ENCODE data around the gene GALNS.
A peak's percentile ranks its signal among the peaks of the same experiment; 100 is the strongest.

The GALNS gene

DNA sequence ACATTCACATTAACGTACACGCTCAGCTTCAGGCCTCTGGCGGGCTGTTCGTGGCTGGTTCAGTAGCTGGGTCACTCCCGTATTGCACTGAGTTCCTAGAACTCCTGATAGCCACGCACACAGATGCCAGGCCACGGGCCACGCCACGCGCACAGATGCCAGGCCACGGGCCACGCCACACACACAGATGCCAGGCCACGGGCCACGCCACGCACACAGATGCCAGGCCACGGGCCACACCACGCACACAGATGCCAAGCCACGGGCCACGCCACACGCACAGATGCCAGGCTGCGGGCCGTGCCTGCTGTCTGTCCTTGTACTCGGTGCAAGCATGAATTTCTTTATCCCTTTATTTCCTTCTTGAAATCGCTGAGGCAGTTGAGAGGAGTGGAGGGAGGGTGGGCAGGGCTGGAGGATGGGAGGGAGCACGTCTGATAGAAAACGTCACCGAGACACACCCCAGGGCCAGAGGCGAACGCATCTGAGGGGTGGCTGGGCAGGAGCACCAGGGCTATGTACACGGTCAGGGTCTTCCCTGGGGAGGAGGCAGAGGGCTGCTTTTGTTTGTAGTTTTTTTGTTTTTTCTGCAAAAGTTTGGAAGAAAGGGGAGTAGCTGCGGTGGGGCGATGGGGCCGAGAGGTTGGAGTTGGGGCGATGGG is 18.3 kb upstream of the GALNS start:
- DNase-seq: no peak

- peak; percentile 16 for DNase-seq
These were observed 16.0 kb upstream of the GALNS start for GRCh38 chr16:88872650-88873331.

DNA sequence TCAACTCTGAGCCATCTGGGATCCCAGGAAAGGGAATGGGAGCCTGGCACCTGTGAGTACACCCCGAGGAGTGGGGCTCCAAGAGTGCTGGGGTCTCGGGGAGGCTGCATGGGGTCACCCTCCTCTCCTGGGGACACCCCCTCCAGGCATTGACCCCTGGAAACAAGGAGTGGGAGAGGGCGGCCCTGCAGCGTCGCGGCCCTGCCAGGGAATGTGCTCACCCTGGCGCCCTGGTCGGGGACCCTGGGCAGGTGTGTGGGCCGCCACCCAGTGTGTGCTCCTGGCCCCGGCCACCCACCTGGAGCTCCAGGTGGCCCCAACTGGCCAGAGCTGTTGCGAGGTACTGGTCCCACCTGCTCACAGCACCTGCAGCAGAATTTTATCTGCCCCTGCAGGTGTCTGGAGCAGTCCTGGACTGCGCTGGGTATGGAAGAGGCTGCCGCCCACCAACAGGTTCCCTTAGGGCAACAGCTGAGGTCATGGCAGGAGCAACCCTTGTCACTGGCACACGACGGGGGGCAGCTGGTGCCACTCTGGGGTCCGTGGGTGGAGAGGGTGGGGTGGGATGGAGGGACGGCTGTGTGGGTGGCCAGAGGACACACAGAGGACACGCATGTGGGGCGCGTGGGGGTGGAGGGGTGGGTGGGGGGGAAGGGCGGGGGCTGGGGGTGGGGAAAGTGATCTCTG is 15.1 kb upstream of the GALNS start:
- DNase-seq: no peak

DNA sequence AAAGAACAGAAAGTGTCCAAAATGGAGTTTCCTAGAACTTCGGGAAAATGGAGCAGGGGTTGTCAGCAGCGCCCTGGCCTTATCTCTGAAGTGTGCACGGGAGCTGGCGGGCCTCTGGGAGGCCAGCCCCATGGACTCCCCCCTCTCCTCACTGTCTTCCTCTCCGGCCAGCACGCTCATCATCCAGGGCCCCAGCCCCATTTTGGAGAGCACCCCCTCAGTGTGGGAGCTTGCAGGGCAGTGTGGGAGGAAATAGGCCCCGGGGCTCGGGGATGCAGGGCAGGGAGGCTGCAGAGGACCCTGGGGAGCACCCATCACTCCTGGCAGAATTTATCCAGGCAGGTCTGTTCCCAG is 14.6 kb upstream of the GALNS start:
- DNase-seq: peak; percentile 27

- peak; percentile 35 for DNase-seq
These were observed 14.0 kb upstream of the GALNS start for GRCh38 chr16:88870608-88871348.

GRCh38 chr16:88869673-88869980 is 12.9 kb upstream of the GALNS start:
- no peak for DNase-seq

GRCh38 chr16:88868974-88869672 is 12.4 kb upstream of the GALNS start:
- DNase-seq: no peak

- no peak for DNase-seq
These were observed 11.0 kb upstream of the GALNS start for GRCh38 chr16:88867581-88868246.

DNA sequence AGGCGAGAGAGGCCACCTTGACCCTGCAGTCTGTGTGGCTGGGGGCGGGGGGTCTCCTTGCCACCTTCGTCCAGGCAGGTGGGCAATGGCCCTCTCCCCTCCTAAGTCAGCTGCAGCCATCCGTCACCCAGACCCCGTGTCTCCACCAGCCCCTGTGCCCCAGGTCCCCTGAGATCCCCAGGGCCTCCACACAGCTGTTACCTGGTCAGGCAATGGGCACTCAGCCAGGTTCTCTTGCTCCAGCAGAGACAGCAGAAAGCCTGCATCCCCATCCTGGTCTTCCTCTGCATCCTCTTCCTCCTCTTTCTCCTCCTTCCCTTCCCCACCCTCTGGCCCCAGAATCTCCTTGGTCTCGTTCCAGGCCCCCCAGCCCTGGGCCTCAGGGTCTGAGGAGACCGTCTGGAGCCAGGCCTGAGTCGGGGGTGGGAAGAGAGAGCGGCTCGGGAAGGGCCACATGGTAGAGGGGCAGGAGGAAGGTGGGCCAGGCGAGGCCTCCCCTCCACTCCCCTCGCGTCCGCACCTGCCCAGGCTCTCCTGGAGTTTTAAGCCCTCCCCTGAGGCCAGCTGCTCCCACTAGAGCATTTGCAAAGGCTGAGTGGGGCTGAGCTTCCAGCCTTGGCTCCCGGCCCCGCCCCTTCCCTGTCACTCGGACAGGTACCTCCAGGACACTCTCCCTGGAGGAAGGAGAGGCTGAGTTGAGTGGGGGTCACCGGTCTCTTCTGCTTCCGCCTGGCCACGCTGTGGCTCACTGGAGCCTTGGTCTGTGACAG is 9.6 kb upstream of the GALNS start, which contains the start of gene PABPN1L:
Gene PABPN1L, minus strand, starts transcription at position 510 of the 770 bp plus-strand sequence. Its CDS starts 54 bp downstream, at position 456.
- DNase-seq: no peak

GRCh38 chr16:88865742-88866141 is 9.0 kb upstream of the GALNS start:
- DNase-seq: no peak

GRCh38 chr16:88865310-88865709 is 8.6 kb upstream of the GALNS start:
- no peak for DNase-seq

DNA sequence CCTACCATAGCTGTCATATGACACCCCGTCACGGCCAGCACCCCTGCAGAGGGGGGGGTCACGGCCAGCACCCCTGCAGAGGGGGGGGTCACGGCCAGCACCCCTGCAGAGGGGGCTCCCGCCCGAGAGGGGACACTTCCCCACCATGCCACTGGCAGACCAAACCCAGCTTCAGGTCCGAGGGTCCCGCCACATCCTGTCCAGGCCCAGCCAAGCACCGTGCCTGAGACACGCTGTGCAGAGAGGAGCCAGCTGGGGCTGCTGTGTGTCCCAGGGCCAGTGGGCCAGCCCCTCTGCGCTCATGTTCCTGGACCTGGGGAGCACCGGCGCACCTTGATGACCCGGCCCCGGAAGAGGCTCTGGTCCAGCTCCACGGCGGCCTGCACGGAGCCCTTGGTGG is 7.8 kb upstream of the GALNS start:
- no peak for DNase-seq

GRCh38 chr16:88864099-88864498 is 7.4 kb upstream of the GALNS start:
- DNase-seq: no peak

DNA sequence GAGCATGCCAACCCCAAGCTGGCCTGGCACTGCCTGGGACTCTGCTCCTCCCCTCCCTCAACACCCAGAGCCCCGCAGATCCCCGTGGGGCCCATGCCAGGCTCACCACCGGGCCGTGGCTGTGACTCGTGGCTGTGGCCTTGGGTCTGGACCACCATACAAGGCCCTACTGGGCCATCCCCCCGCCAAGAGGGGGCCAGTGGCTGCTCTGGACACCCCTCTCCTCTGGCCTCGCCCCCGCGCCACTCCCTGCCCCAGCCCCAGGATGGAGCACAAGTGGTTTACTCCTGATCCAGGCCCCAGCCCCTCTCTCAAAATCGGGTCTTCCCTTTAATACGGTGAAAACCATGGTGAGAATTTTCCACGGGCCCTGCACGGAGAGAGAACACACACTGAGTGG is 6.7 kb upstream of the GALNS start:
- no peak for DNase-seq

GRCh38 chr16:88862968-88863367 is 6.2 kb upstream of the GALNS start:
- no peak for DNase-seq

DNA sequence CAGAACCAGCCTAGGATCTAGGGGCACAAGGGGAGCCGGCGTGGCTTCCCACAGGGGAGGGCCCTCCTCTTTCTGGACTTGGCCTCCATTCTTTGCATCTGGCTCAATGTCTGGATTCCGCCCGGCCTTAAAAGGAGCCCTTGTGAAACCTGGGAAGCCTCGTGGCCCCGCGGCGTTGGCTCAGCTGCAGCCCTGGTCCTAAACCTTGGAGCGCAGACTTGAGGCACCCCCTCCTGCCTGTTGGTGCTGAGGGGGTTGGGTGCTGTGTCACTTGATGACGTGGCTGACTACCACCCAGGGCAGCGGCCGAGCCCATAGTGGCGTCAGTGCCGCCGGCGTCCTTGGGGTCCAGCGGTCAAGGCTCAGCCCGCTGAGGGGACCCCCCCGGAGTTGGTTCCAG is 4.6 kb upstream of the GALNS start:
- DNase-seq: no peak

DNA sequence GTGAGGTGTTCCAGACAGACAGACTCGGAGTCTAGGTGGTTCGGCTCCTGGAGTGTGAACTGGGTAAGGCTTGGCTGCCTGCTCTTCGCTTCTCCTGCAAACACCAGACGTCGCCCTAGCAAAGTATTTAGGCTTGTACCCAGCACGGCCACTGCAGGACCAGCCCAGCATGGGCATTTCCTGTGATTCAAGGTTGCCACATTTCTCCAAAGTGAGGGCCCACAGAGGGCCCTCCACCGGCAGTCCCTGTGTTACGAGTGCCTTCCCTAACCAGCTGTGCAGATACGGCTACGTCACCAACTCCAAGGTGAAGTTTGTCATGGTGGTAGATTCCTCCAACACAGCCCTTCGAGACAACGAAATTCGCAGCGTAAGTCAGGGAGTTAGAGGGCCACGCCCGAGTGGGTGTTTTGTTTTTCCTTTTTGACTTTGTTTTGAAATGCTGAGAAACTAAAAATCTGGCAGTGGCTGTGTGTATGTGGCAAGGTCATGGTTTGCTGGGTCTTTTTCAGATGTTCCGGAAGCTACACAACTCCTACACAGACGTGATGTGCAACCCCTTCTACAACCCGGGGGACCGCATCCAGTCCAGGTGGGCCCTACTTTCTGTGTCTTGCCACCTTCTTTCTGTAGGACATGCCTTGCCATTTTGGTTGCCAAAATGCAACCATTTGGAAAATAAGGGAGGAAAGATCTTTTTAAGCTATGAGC is 2.8 kb upstream of the GALNS start:
- DNase-seq: no peak

DNA sequence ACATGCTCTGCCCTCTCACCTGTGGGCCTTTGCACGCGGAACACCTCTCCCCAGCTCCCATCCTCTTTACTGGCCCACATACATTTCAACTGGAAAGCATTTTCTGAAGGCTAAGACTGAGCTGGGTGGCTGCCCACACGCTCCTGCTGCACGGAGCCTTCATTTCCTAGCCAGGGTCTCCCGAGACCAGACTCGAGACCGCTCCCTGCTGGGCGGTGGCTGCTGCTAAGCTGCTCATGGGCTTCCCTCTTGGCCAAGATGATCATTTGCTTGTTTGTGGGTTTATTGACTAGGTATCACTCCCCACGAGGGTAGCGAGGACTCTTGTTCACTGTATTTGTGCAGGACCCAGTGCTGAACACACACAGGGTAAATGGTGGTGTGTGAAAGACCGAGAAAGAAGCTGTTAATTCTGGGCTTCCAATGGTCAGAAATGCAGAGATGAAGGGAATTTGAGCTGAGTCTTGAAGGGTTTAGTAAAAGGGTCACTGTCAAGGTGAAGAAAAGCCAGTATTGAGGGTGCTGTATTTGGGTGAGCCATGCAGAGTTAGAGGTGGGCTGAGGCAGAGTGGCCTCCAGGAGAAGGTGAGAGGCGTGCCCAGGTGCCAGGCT is 1.1 kb upstream of the GALNS start:
- DNase-seq: peak; percentile 93

- no peak for DNase-seq
These were observed 472 bp downstream of the GALNS start for GRCh38 chr16:88856122-88856827.

- no peak for DNase-seq
These were observed 1.0 kb downstream of the GALNS start for GRCh38 chr16:88855736-88856121.
